HG03159 (cell line): ENCODE measurements around the gene MRGPRX2.

ENCODE experiments used
- ATAC-seq: cut with Tn5 transposase; IDR thresholded peaks from one replicate; pipeline ENCODE4 v1.9.1; 2021; ENCODE audit warnings: mild to moderate bottlenecking, moderate library complexity; ENCODE audit not compliant: unreplicated experiment

The MRGPRX2 gene

GRCh38 chr11:19013181-19013857 is 47.2 kb downstream of the MRGPRX2 start:
- ATAC-seq: no peak

GRCh38 chr11:19012636-19013035 is 47.9 kb downstream of the MRGPRX2 start:
- no peak for ATAC-seq
